HuH-7.5 (cell line): Measurements from ENCODE around the gene NOL6.
"Not testable (repeated sequence)": the region's sequence is repeated elsewhere in the genome, so short reads cannot be mapped to it uniquely, and the experiment has no call there.

ENCODE experiments used
- DNase-seq: peaks from one replicate; pipeline ENCODE4 v3.0.0; 2011; ENCODE audit warnings: low spot score

NOL6 gene

DNA sequence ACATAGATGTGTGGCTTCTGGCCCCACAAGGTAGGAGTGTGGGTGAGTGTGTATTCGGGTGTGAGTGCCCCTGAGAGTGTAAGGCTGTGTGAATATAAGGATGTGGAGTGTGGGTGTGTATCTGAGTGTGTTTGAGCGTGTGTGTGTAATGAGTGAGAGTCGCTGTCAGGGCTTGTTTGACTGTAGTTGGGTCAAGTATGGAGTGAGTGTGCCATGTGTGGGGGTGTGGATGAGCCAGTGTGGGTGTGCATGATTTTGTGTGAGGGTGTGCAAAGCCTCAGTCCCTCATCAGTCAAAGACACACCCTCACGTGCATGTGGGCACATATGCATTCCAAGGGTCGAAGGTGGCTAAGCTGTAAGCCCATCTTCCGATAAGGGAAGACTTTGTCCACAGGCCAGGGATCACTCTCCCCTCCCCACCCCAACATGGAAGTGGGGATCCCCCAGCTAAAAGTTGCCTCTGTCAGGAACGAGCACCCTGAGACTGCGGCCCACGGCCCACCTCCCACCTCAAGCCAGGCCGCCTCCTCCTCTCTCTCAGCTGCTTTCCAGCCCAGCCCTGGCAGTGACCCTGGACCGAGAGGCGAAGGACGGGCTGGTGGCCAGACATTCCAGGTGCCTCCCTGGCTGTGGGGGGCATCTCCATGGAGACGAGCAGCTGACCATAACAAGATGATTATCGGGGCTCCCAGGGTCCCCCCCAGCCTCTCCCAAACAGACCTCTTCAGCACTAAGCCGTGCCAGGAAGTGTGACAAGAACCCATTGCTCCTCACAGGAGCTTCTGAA lies 39.2 kb downstream of the NOL6 start:
- no peak for DNase-seq

DNA sequence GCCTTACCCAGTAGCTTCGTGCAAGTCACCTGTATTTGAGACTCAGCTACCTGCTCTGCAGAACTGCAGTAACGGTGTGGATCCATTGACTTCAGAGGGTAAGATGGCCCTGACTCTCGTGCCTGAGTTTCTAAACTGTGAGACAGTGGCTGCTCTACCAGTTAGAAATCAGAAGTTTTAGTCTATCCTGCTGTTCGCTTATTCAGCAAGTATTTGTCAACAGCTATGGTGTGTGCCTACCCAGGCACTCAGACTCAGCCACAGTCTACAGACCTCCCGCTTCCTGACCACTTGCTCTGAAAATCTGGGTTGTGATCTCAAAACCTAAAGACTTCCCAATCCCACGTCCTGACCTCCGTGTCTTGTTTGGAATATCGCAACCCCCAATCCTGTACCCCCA lies 39.9 kb downstream of the NOL6 start:
- DNase-seq, result no peak

- no peak for DNase-seq
Measured at GRCh38 chr9:33431420-33431819, 42.3 kb downstream of the NOL6 start.

GRCh38 chr9:33430942-33431341 lies 42.8 kb downstream of the NOL6 start:
- no peak for DNase-seq

GRCh38 chr9:33429256-33429985 lies 44.3 kb downstream of the NOL6 start:
- DNase-seq, result no peak

DNA sequence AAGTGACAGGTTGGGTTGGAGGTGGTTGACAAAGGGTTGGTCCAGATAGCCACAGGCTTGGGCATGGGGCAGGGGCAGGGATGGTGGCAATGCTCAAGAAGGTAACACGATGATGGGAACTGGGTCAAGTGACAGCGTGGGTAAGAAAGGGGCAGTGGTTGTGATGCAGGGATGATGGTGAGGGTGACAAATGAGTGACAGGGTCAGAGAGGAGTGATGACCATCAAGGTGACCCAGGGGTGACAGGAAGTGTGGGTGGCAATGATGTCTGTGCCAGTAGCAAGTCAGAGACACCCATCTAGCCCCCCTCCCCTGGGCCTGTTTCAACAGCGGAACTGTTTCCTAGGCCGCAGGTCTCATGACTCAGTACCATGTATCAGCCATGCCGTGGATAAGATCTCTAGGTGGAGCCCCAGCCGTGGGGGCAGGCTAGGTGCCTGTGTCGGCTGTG lies 46.9 kb downstream of the NOL6 start:
- no peak for DNase-seq

DNA sequence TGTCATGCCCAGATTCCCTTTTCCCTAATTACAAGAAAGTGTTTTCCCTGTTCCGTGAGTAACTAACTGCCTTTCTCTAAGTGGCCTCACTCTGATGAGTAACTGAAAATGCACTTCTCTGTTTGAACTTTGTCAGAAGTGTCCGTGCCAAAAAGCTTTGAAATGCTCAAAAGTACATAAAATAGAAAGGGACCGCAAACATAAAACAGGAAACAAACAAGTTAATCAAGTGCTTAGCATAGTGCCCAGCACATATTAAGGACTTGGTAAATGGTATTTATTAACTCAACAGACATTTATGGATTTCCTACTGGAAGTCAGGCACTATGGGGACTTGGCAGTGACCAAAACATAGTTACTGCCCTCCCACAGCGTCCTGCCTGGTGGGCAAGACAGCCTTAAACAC lies 48.6 kb downstream of the NOL6 start:
- DNase-seq, result no peak

DNA sequence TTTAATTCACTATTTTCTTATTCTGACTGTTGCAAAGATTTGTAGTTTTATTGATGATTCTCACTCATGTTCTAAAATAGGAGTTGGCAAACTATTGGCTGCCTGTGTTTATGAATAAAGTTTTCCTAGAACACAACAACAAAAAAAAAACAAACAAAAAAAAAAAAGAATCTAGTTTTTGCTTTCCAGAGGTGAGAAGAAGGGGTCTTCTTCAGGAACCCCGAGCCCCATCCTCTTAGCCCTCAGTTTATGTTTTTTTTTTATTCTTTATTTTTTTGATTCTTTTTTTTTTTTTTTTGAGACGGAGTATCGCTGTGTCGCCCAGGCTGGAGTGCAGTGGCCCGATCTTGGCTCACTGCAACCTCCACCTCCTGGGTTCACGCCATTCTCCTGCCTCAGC lies 49.2 kb downstream of the NOL6 start:
- DNase-seq, result not testable (repeated sequence)

GRCh38 chr9:33424043-33424442 lies 49.7 kb downstream of the NOL6 start:
- not testable (repeated sequence) for DNase-seq

DNA sequence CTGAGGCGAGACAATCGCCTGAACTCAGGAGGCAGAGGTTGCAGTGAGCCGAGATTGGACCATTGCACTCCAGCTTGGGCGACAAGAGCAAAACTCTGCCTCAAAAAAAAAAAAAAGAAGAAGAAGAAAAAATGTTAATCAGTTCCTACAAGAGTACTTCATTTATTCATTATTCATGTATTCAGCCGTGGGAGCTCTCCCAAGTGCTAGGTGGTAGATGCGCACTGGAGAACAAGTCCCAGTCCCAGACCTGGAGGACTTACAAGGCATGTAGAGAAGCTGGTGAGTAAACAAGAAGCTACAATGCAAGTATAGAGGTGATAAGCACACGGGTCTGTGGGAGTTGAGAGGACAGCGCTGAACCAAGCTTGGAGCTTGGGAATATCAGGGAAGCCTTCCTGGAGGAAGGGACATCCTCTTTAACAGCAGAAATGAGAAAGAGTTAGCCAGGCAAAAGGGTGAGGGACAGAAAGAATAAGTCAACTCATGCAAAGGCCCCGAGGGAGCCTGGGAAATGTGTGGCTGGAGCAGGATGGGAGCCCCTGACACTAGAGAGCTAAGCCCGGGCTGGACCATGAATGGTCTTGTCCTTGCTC lies 53.9 kb downstream of the NOL6 start:
- no peak for DNase-seq

DNA sequence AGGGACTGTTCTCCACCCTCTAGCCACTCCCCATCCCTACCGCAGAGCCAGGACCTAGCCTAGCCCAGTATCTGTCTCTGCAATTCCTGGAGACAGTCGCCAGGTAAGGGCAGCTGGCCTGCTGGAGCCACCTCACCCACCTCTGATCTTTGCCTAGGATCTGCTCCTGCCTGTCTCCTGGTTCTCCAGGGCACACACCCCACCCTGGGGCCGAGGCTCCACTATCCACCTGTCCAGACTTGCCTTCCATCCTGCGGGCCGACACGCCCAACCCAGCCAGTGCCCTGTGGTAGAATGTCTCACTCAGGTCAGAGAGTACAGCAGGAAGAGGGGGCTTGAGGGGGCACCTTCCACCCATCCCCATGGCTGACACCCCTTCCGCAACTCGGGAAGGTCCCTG lies 55.6 kb downstream of the NOL6 start:
- no peak for DNase-seq

DNA sequence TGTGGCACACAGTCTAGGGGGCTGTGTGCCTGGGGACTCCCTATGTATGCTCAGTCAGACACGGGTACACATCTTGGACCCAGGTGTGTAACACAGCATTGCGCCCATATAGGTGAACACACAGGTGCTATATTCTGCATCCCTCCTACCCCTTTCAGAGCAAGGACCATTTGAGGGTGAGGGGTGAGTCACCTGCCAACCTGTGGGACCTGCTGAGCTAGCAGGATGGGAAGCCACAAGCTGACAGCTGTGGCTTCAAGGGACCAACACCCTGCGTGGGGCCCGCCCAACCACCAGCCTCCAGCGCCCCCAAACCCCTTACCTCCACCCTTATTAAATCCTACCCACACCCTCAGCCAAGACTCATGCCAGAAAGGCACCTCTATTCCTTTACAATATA lies 56.7 kb downstream of the NOL6 start:
- no peak for DNase-seq

GRCh38 chr9:33415501-33416038 lies 58.2 kb downstream of the NOL6 start:
- peak; percentile 75 for DNase-seq

GRCh38 chr9:33414889-33415500 lies 58.7 kb downstream of the NOL6 start:
- DNase-seq, result no peak

DNA sequence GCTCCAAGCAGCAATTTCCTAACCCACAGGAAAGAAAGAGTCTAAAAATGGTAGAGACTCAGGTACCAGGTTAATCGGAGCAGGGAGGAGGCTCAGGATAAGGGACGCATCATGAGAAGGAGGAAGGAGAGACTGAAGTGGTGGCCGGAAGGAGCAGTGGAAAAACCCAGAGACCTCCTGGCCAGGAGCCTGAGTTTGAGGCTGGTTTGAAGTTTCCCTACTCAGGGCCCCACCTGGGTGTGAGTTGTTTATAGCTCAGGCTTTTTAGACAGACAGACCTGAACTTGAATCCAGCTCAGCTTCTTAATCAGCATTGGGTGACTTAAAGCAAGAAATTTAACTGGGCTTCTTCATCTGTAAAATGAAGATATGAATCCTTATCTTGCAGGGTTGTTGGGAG lies 59.5 kb downstream of the NOL6 start:
- no peak for DNase-seq
